Thymus (tissue), 11 donors: Measurements from ENCODE around the gene TRPM6. TPM values are rescaled to one million over a fixed set of nuclear protein-coding genes. Genes with fewer than 3 reads are reported as not detected.
A peak's percentile ranks its signal among the peaks of the same experiment; 100 is the strongest.

Experiments
- DNase-seq, 9 donors: peaks; one replicate each; pipeline ENCODE4 v3.0.0-alpha.2; 2013; ENCODE audit warnings: low spot score in 9 of 9, low read depth in 6 of 9, missing footprints in 1 of 9
- H3K27ac ChIP-seq, 2 donors: one replicate each; pipeline ENCODE4 v1.5.1; 2013; ENCODE audit warnings: control low read depth in 1 of 2, low read depth in 1 of 2, low read length in 1 of 2, mild to moderate bottlenecking in 1 of 2, moderate library complexity in 1 of 2
- H3K27me3 ChIP-seq, 2 donors: one replicate each; pipeline ENCODE4 v1.5.1; 2013; ENCODE audit warnings: low read length in 1 of 2; ENCODE audit not compliant: control insufficient read depth in 2 of 2, insufficient read depth in 1 of 2
- H3K36me3 ChIP-seq, 2 donors: one replicate each; pipeline ENCODE4 v1.5.1; 2013; ENCODE audit warnings: low read length in 1 of 2, mild to moderate bottlenecking in 1 of 2, moderate library complexity in 1 of 2; ENCODE audit not compliant: control insufficient read depth in 2 of 2, insufficient read depth in 2 of 2
- H3K4me1 ChIP-seq, 2 donors: one replicate each; pipeline ENCODE4 v1.5.1; 2013; ENCODE audit warnings: low read length in 2 of 2; ENCODE audit not compliant: control insufficient read depth in 2 of 2, insufficient read depth in 2 of 2
- H3K4me3 ChIP-seq, 2 donors: one replicate each; pipeline ENCODE4 v1.5.1; 2013; ENCODE audit warnings: low read length in 2 of 2, control low read depth in 1 of 2, mild to moderate bottlenecking in 1 of 2
- H3K9me3 ChIP-seq, 2 donors: one replicate each; pipeline ENCODE4 v1.5.1; 2013; ENCODE audit warnings: low read length in 1 of 2, mild to moderate bottlenecking in 1 of 2; ENCODE audit not compliant: control insufficient read depth in 2 of 2, insufficient read depth in 1 of 2
- WGBS: extraction: QIAGEN DNeasy Blood & Tissue Kit; methylation state at CpG from one replicate; pipeline ENCODE4 v1.1.7; 2013; 5-methylcytosine and 5-hydroxymethylcytosine counted together
- polyA plus RNA-seq: library from polyadenylated mRNA; stranded (reverse); fragments of 200-250 nt; gene quantifications from one replicate; pipeline ENCODE4 v1.2.3, GENCODE V29; 2013
- total RNA-seq: library from RNA; stranded (reverse); fragments of 120-200 nt; gene quantifications from one replicate; pipeline ENCODE4 v1.2.4, GENCODE V29; 2013
- donor health status: healthy.

The TRPM6 gene
- total and polyA plus RNA-seq, 2 donors = 0.47 to 0.87 TPM

GRCh38 chr9:74887981-74888370 lies 255 bp upstream of the TRPM6 start:
- H3K4me1 ChIP-seq = peaks cover 0 to 6% of the 10 kb centered on the region in 2 donors
- 87% methylated on average over 4 of the region's 4 CpGs for WGBS
- H3K9me3 ChIP-seq = peaks cover 1 to 4% of the 10 kb centered on the region in 2 donors
- H3K4me3 ChIP-seq = no peak overlapping the region
- DNase-seq = no peak
- peak overlapping the region in 1 of 2 donors; percentile 37 for H3K27ac ChIP-seq
- H3K36me3 ChIP-seq = no peaks in the 10 kb centered on the region
- H3K27me3 ChIP-seq = peaks cover 13 to 35% of the 10 kb centered on the region in 2 donors

- DNase-seq = no peak
- H3K4me3 ChIP-seq = no peak overlapping the region
- H3K9me3 ChIP-seq = peaks cover 0 to 8% of the 10 kb centered on the region in 2 donors
- H3K4me1 ChIP-seq = no peaks in the 10 kb centered on the region
- no peak overlapping the region for H3K27ac ChIP-seq
- WGBS = 83% methylated on average over 3 of the region's 3 CpGs
- H3K27me3 ChIP-seq = no peaks in the 10 kb centered on the region
- H3K36me3 ChIP-seq = no peaks in the 10 kb centered on the region
These were observed 11.3 kb downstream of the TRPM6 start for GRCh38 chr9:74876382-74876949.

GRCh38 chr9:74875656-74876055 lies 12.1 kb downstream of the TRPM6 start:
- Histone ChIP-seq H3K36me3 (no peaks in the 10 kb centered on the region), H3K27ac (no peak overlapping the region), H3K4me3 (no peak overlapping the region), H3K9me3 (peaks cover 0 to 8% of the 10 kb centered on the region in 2 donors), H3K4me1 (no peaks in the 10 kb centered on the region), H3K27me3 (no peaks in the 10 kb centered on the region)
- DNase-seq = no peak
- WGBS = 91% methylated on average over 1 of the region's 1 CpG

GRCh38 chr9:74874220-74874619 lies 13.5 kb downstream of the TRPM6 start:
- H3K9me3 ChIP-seq = peaks cover 0 to 4% of the 10 kb centered on the region in 2 donors
- 57% methylated on average over 2 of the region's 2 CpGs for WGBS

GRCh38 chr9:74872619-74873233 lies 15.0 kb downstream of the TRPM6 start:
- no peak overlapping the region for H3K4me3 ChIP-seq
- H3K4me1 ChIP-seq = no peaks in the 10 kb centered on the region
- no peaks in the 10 kb centered on the region for H3K36me3 ChIP-seq
- DNase-seq = no peak
- H3K27ac ChIP-seq = no peak overlapping the region
- H3K27me3 ChIP-seq = no peaks in the 10 kb centered on the region
- H3K9me3 ChIP-seq = no peaks in the 10 kb centered on the region
- 93% methylated on average over 9 of the region's 9 CpGs for WGBS

More at GRCh38 chr9:74874220-74874619, 13.5 kb downstream of the TRPM6 start:
- no peak for DNase-seq
- no peaks in the 10 kb centered on the region for H3K36me3 ChIP-seq
- no peaks in the 10 kb centered on the region for H3K4me1 ChIP-seq
- H3K4me3 ChIP-seq = no peak overlapping the region
- no peak overlapping the region for H3K27ac ChIP-seq
- H3K27me3 ChIP-seq = no peaks in the 10 kb centered on the region

- no peak overlapping the region for H3K27ac ChIP-seq
- no peak overlapping the region for H3K4me3 ChIP-seq
- H3K9me3 ChIP-seq = no peaks in the 10 kb centered on the region
- no peaks in the 10 kb centered on the region for H3K36me3 ChIP-seq
- H3K27me3 ChIP-seq = no peaks in the 10 kb centered on the region
- H3K4me1 ChIP-seq = no peaks in the 10 kb centered on the region
- no peak for DNase-seq
- WGBS = 94% methylated on average over 4 of the region's 4 CpGs
These were observed 20.2 kb downstream of the TRPM6 start for GRCh38 chr9:74867483-74867882.

GRCh38 chr9:74865177-74865576 lies 22.5 kb downstream of the TRPM6 start:
- Histone ChIP-seq H3K36me3 (no peaks in the 10 kb centered on the region), H3K4me1 (no peaks in the 10 kb centered on the region), H3K27me3 (no peaks in the 10 kb centered on the region), H3K9me3 (no peaks in the 10 kb centered on the region), H3K27ac (no peak overlapping the region), H3K4me3 (no peak overlapping the region)
- 31% methylated on average over 3 of the region's 3 CpGs for WGBS
- DNase-seq = no peak

GRCh38 chr9:74861773-74862474 lies 25.8 kb downstream of the TRPM6 start:
- Histone ChIP-seq H3K27ac (no peak overlapping the region), H3K9me3 (no peaks in the 10 kb centered on the region), H3K4me1 (no peaks in the 10 kb centered on the region), H3K27me3 (no peaks in the 10 kb centered on the region), H3K36me3 (no peaks in the 10 kb centered on the region), H3K4me3 (no peak overlapping the region)
- 94% methylated on average over 6 of the region's 6 CpGs for WGBS
- no peak for DNase-seq

GRCh38 chr9:74861071-74861470 lies 26.6 kb downstream of the TRPM6 start:
- DNase-seq = no peak
- Histone ChIP-seq H3K4me3 (no peak overlapping the region), H3K9me3 (no peaks in the 10 kb centered on the region), H3K4me1 (no peaks in the 10 kb centered on the region), H3K27me3 (no peaks in the 10 kb centered on the region), H3K27ac (no peak overlapping the region), H3K36me3 (no peaks in the 10 kb centered on the region)
- WGBS = 54% methylated on average over 3 of the region's 3 CpGs
